H9 (cell line): Measurements from ENCODE around the gene EHD1. TPM values are rescaled to one million over a fixed set of nuclear protein-coding genes. Genes with fewer than 3 reads are reported as not detected.
A peak's percentile ranks its signal among the peaks of the same experiment; 100 is the strongest.

Experiments used
- DNase-seq: peaks from one replicate; pipeline ENCODE4 v3.0.0-alpha.2; 2017
- H2AFZ ChIP-seq: one replicate; pipeline ENCODE4 v1.6.1; 2013; ENCODE audit warnings: mild to moderate bottlenecking, low read length, control low read depth, moderate library complexity
- H2AK5ac ChIP-seq: 2 replicates; pipeline ENCODE4 v1.6.1; 2013; ENCODE audit warnings: low read length, control low read depth, mixed read lengths; ENCODE audit not compliant: insufficient read length
- H2BK120ac ChIP-seq: one replicate; pipeline ENCODE4 v1.6.1; 2013; ENCODE audit warnings: low read depth, mild to moderate bottlenecking, low read length, control low read depth, inconsistent platforms; ENCODE audit not compliant: poor library complexity, severe bottlenecking
- H2BK12ac ChIP-seq: 2 replicates; pipeline ENCODE4 v1.6.1; 2013; ENCODE audit warnings: low read length, control low read depth, mixed read lengths, low read depth; ENCODE audit not compliant: insufficient read length
- H2BK15ac ChIP-seq: 2 replicates; pipeline ENCODE4 v1.6.1; 2013; ENCODE audit warnings: low read depth, low read length, control low read depth
- H2BK20ac ChIP-seq: one replicate; pipeline ENCODE4 v1.6.1; 2013; ENCODE audit warnings: low read depth, mild to moderate bottlenecking, low read length, control low read depth, inconsistent platforms; ENCODE audit not compliant: poor library complexity, severe bottlenecking
- H2BK5ac ChIP-seq: 2 replicates; pipeline ENCODE4 v1.6.1; 2013; ENCODE audit warnings: low read length, control low read depth, mixed read lengths; ENCODE audit not compliant: insufficient read length
- H3K14ac ChIP-seq: 2 replicates; pipeline ENCODE4 v1.6.1; 2013; ENCODE audit warnings: low read length, control low read depth; ENCODE audit not compliant: insufficient read depth
- H3K18ac ChIP-seq: 2 replicates; pipeline ENCODE4 v1.6.1; 2013; ENCODE audit warnings: low read depth, mild to moderate bottlenecking, mixed read lengths, low read length, control low read depth; ENCODE audit not compliant: insufficient read length
- H3K23ac ChIP-seq: 2 replicates; pipeline ENCODE4 v1.6.1; 2013; ENCODE audit warnings: low read length, control low read depth, mixed read lengths, low read depth; ENCODE audit not compliant: insufficient read length
- H3K23me2 ChIP-seq: 2 replicates; pipeline ENCODE4 v1.6.1; 2013; ENCODE audit warnings: low read depth, mild to moderate bottlenecking, mixed read lengths, low read length, control low read depth; ENCODE audit not compliant: insufficient read length, poor library complexity, severe bottlenecking
- H3K27ac ChIP-seq: 2 replicates; pipeline ENCODE4 v1.5.1; 2013; ENCODE audit warnings: low read length, control low read depth, mixed read lengths, low read depth; ENCODE audit not compliant: insufficient read length
- H3K27me3 ChIP-seq: 2 replicates; pipeline ENCODE4 v1.6.1; 2013; ENCODE audit warnings: low read length, control low read depth, inconsistent platforms; ENCODE audit not compliant: insufficient read depth
- H3K4ac ChIP-seq: 2 replicates; pipeline ENCODE4 v1.6.1; 2013; ENCODE audit warnings: low read depth, mild to moderate bottlenecking, control low read depth, inconsistent platforms, low read length, moderate library complexity
- H3K4me1 ChIP-seq: 2 replicates; pipeline ENCODE4 v1.6.1; 2013; ENCODE audit warnings: low read length, control low read depth, inconsistent platforms; ENCODE audit not compliant: insufficient read depth
- H3K4me2 ChIP-seq: 2 replicates; pipeline ENCODE4 v1.6.1; 2013; ENCODE audit warnings: low read length, control low read depth, mixed read lengths; ENCODE audit not compliant: insufficient read length, insufficient read depth
- H3K56ac ChIP-seq: 2 replicates; pipeline ENCODE4 v1.6.1; 2013; ENCODE audit warnings: low read depth, mild to moderate bottlenecking, mixed read lengths, low read length, control low read depth; ENCODE audit not compliant: insufficient read length
- H3K79me1 ChIP-seq: 2 replicates; pipeline ENCODE4 v1.6.1; 2013; ENCODE audit warnings: low read depth, mild to moderate bottlenecking, moderate library complexity, low read length, control low read depth, inconsistent platforms; ENCODE audit not compliant: insufficient read depth, poor library complexity, severe bottlenecking
- H3K79me2 ChIP-seq: 2 replicates; pipeline ENCODE4 v1.6.1; 2013; ENCODE audit warnings: low read length, control low read depth, inconsistent platforms; ENCODE audit not compliant: insufficient read depth
- H3K9ac ChIP-seq: 2 replicates; pipeline ENCODE4 v1.6.1; 2013; ENCODE audit warnings: low read length, control low read depth, mixed read lengths; ENCODE audit not compliant: insufficient read length; ENCODE audit errors: extremely low read depth
- H3K9me3 ChIP-seq: one replicate; pipeline ENCODE4 v1.6.1; 2013; ENCODE audit warnings: low read depth, low read length, inconsistent platforms; ENCODE audit not compliant: control insufficient read depth
- H3T11ph ChIP-seq: one replicate; pipeline ENCODE4 v1.6.1; 2013; ENCODE audit warnings: mild to moderate bottlenecking, low read length, control low read depth, inconsistent platforms
- H4K20me1 ChIP-seq: one replicate; pipeline ENCODE4 v1.6.1; 2013; ENCODE audit not compliant: control insufficient read depth, insufficient read length, insufficient read depth
- H4K5ac ChIP-seq: 2 replicates; pipeline ENCODE4 v1.6.1; 2013; ENCODE audit warnings: low read depth, mild to moderate bottlenecking, mixed read lengths, low read length, control low read depth; ENCODE audit not compliant: insufficient read length
- H4K8ac ChIP-seq: replicated peaks from 2 replicates; pipeline ENCODE4 v1.6.1; 2013; ENCODE audit warnings: low read length, control low read depth, mixed read lengths, low read depth; ENCODE audit not compliant: insufficient read length
- H4K91ac ChIP-seq: 2 replicates; pipeline ENCODE4 v1.6.1; 2013; ENCODE audit warnings: low read depth, mild to moderate bottlenecking, moderate library complexity, mixed read lengths, low read length, control low read depth; ENCODE audit not compliant: insufficient read length
- H3K27ac Mint-ChIP-seq, 3 experiments: 2 replicates in 2 of 3; 3 replicates in 1 of 3; pipeline ENCODE4 v1.8.0; 2020 to 2021; ENCODE audit warnings: mixed read lengths in 3 of 3, mild to moderate bottlenecking in 1 of 3, moderate library complexity in 1 of 3
- H3K27me3 Mint-ChIP-seq: 2 replicates; pipeline ENCODE4 v1.8.0; 2021; ENCODE audit warnings: low read depth, mild to moderate bottlenecking, moderate library complexity, mixed read lengths
- H3K36me3 Mint-ChIP-seq, 3 experiments: 2 replicates in 2 of 3; 3 replicates in 1 of 3; pipeline ENCODE4 v1.8.0; 2020 to 2021; ENCODE audit warnings: low read depth in 3 of 3, mixed read lengths in 3 of 3; ENCODE audit not compliant: insufficient read depth in 1 of 3
- H3K4me1 Mint-ChIP-seq, 2 experiments: 2 replicates each; pipeline ENCODE4 v1.8.0; 2020; ENCODE audit warnings: mixed read lengths in 2 of 2
- H3K4me3 Mint-ChIP-seq, 2 experiments: 2 replicates in 1 of 2; 3 replicates in 1 of 2; pipeline ENCODE4 v1.8.0; 2020 to 2021; ENCODE audit warnings: mild to moderate bottlenecking in 2 of 2, mixed read lengths in 2 of 2, moderate library complexity in 1 of 2
- H3K9me3 Mint-ChIP-seq, 2 experiments: 2 replicates in 1 of 2; 3 replicates in 1 of 2; pipeline ENCODE4 v1.8.0; 2020; ENCODE audit warnings: mild to moderate bottlenecking in 2 of 2, mixed read lengths in 2 of 2, moderate library complexity in 1 of 2
- CTCF ChIP-seq: fragments of 200-600 bp; sonication (generic); conservative IDR thresholded peaks from 3 replicates; pipeline ENCODE4 v1.8.0; 2021; ENCODE audit warnings: antibody characterized with exemption, mild to moderate bottlenecking
- WGBS: extraction: QIAGEN DNeasy Blood & Tissue Kit; methylation state at CpG from one replicate; pipeline ENCODE4 v1.1.7; 2013; ENCODE audit warnings: missing lambda C conversion rate, low lambda C conversion rate, mixed read lengths; ENCODE audit not compliant: insufficient read length; ENCODE audit errors: extremely low coverage; 5-methylcytosine and 5-hydroxymethylcytosine counted together
- total RNA-seq: library from RNA; stranded (reverse); gene quantifications from 2 replicates; pipeline ENCODE4 v1.2.1, GENCODE V29; 2021

EHD1 gene
- total RNA-seq, 1 experiment from 2014 or later: 31.0 TPM

- Histone ChIP-seq H3K4me2 (no peak overlapping the region), H3K27ac (no peak overlapping the region), H4K91ac (no peak overlapping the region), H3T11ph (no peak overlapping the region), H2BK20ac (no peak overlapping the region), H2AK5ac (no peak overlapping the region), H3K18ac (no peak overlapping the region), H3K79me1 (no peaks in the 10 kb centered on the region), H2BK15ac (no peak overlapping the region), H2BK5ac (no peak overlapping the region), H4K5ac (no peak overlapping the region), H4K20me1 (no peaks in the 10 kb centered on the region), H3K9ac (no peak overlapping the region), H2BK12ac (no peak overlapping the region), H2AFZ (no peak overlapping the region), H3K27me3 (no peaks in the 10 kb centered on the region), H3K4me1 (no peaks in the 10 kb centered on the region; the same call in 1 of the 2 replicates), H3K14ac (no peak overlapping the region), H3K4ac (no peak overlapping the region), H2BK120ac (no peak overlapping the region), H3K56ac (no peak overlapping the region), H3K23ac (no peak overlapping the region), H3K9me3 (no peaks in the 10 kb centered on the region), H3K79me2 (no peaks in the 10 kb centered on the region), H3K23me2 (peaks cover 4% of the 10 kb centered on the region), H4K8ac (no peak overlapping the region)
- WGBS: no CpG with 5 or more reads among the region's 9 CpGs
- Mint-ChIP-seq H3K36me3 (no peaks in the 10 kb centered on the region), H3K27me3 (0 out of 2 replicates have a peak, but pooled peaks cover 1% of the 10 kb centered on the region), H3K4me1 (peaks cover 12 to 23% of the 10 kb centered on the region in 2 experiments), H3K9me3 (no peaks in the 10 kb centered on the region; a peak in 1 of 5 replicates), H3K4me3 (peak overlapping the region in 1 of 2 experiments; percentile 26; a peak in 1 of 5 replicates), H3K27ac (peak overlapping the region in 1 of 3 experiments; percentile 44; a peak in 1 of 7 replicates)
- no peak for TF ChIP-seq CTCF
- no peak for DNase-seq
These were observed 10.5 kb upstream of the EHD1 start for GRCh38 chr11:64888729-64889511.
